H9 (cell line): ENCODE measurements around the gene HMGCLL1. TPM values are rescaled to one million over a fixed set of nuclear protein-coding genes. Genes with fewer than 3 reads are reported as not detected.

Source experiments
- DNase-seq: peaks from one replicate; pipeline ENCODE4 v3.0.0-alpha.2; 2017
- H2AFZ ChIP-seq: one replicate; pipeline ENCODE4 v1.6.1; 2013; ENCODE audit warnings: mild to moderate bottlenecking, low read length, control low read depth, moderate library complexity
- H2AK5ac ChIP-seq: 2 replicates; pipeline ENCODE4 v1.6.1; 2013; ENCODE audit warnings: low read length, control low read depth, mixed read lengths; ENCODE audit not compliant: insufficient read length
- H2BK120ac ChIP-seq: one replicate; pipeline ENCODE4 v1.6.1; 2013; ENCODE audit warnings: low read depth, mild to moderate bottlenecking, low read length, control low read depth, inconsistent platforms; ENCODE audit not compliant: poor library complexity, severe bottlenecking
- H2BK12ac ChIP-seq: 2 replicates; pipeline ENCODE4 v1.6.1; 2013; ENCODE audit warnings: low read length, control low read depth, mixed read lengths, low read depth; ENCODE audit not compliant: insufficient read length
- H2BK15ac ChIP-seq: 2 replicates; pipeline ENCODE4 v1.6.1; 2013; ENCODE audit warnings: low read depth, low read length, control low read depth
- H2BK20ac ChIP-seq: one replicate; pipeline ENCODE4 v1.6.1; 2013; ENCODE audit warnings: low read depth, mild to moderate bottlenecking, low read length, control low read depth, inconsistent platforms; ENCODE audit not compliant: poor library complexity, severe bottlenecking
- H2BK5ac ChIP-seq: 2 replicates; pipeline ENCODE4 v1.6.1; 2013; ENCODE audit warnings: low read length, control low read depth, mixed read lengths; ENCODE audit not compliant: insufficient read length
- H3K14ac ChIP-seq: 2 replicates; pipeline ENCODE4 v1.6.1; 2013; ENCODE audit warnings: low read length, control low read depth; ENCODE audit not compliant: insufficient read depth
- H3K18ac ChIP-seq: 2 replicates; pipeline ENCODE4 v1.6.1; 2013; ENCODE audit warnings: low read depth, mild to moderate bottlenecking, mixed read lengths, low read length, control low read depth; ENCODE audit not compliant: insufficient read length
- H3K23ac ChIP-seq: 2 replicates; pipeline ENCODE4 v1.6.1; 2013; ENCODE audit warnings: low read length, control low read depth, mixed read lengths, low read depth; ENCODE audit not compliant: insufficient read length
- H3K23me2 ChIP-seq: 2 replicates; pipeline ENCODE4 v1.6.1; 2013; ENCODE audit warnings: low read depth, mild to moderate bottlenecking, mixed read lengths, low read length, control low read depth; ENCODE audit not compliant: insufficient read length, poor library complexity, severe bottlenecking
- H3K27ac ChIP-seq: 2 replicates; pipeline ENCODE4 v1.5.1; 2013; ENCODE audit warnings: low read length, control low read depth, mixed read lengths, low read depth; ENCODE audit not compliant: insufficient read length
- H3K27me3 ChIP-seq: 2 replicates; pipeline ENCODE4 v1.6.1; 2013; ENCODE audit warnings: low read length, control low read depth, inconsistent platforms; ENCODE audit not compliant: insufficient read depth
- H3K4ac ChIP-seq: 2 replicates; pipeline ENCODE4 v1.6.1; 2013; ENCODE audit warnings: low read depth, mild to moderate bottlenecking, control low read depth, inconsistent platforms, low read length, moderate library complexity
- H3K4me1 ChIP-seq: 2 replicates; pipeline ENCODE4 v1.6.1; 2013; ENCODE audit warnings: low read length, control low read depth, inconsistent platforms; ENCODE audit not compliant: insufficient read depth
- H3K4me2 ChIP-seq: 2 replicates; pipeline ENCODE4 v1.6.1; 2013; ENCODE audit warnings: low read length, control low read depth, mixed read lengths; ENCODE audit not compliant: insufficient read length, insufficient read depth
- H3K56ac ChIP-seq: 2 replicates; pipeline ENCODE4 v1.6.1; 2013; ENCODE audit warnings: low read depth, mild to moderate bottlenecking, mixed read lengths, low read length, control low read depth; ENCODE audit not compliant: insufficient read length
- H3K79me1 ChIP-seq: 2 replicates; pipeline ENCODE4 v1.6.1; 2013; ENCODE audit warnings: low read depth, mild to moderate bottlenecking, moderate library complexity, low read length, control low read depth, inconsistent platforms; ENCODE audit not compliant: insufficient read depth, poor library complexity, severe bottlenecking
- H3K79me2 ChIP-seq: 2 replicates; pipeline ENCODE4 v1.6.1; 2013; ENCODE audit warnings: low read length, control low read depth, inconsistent platforms; ENCODE audit not compliant: insufficient read depth
- H3K9ac ChIP-seq: 2 replicates; pipeline ENCODE4 v1.6.1; 2013; ENCODE audit warnings: low read length, control low read depth, mixed read lengths; ENCODE audit not compliant: insufficient read length; ENCODE audit errors: extremely low read depth
- H3K9me3 ChIP-seq: one replicate; pipeline ENCODE4 v1.6.1; 2013; ENCODE audit warnings: low read depth, low read length, inconsistent platforms; ENCODE audit not compliant: control insufficient read depth
- H3T11ph ChIP-seq: one replicate; pipeline ENCODE4 v1.6.1; 2013; ENCODE audit warnings: mild to moderate bottlenecking, low read length, control low read depth, inconsistent platforms
- H4K20me1 ChIP-seq: one replicate; pipeline ENCODE4 v1.6.1; 2013; ENCODE audit not compliant: control insufficient read depth, insufficient read length, insufficient read depth
- H4K5ac ChIP-seq: 2 replicates; pipeline ENCODE4 v1.6.1; 2013; ENCODE audit warnings: low read depth, mild to moderate bottlenecking, mixed read lengths, low read length, control low read depth; ENCODE audit not compliant: insufficient read length
- H4K8ac ChIP-seq: replicated peaks from 2 replicates; pipeline ENCODE4 v1.6.1; 2013; ENCODE audit warnings: low read length, control low read depth, mixed read lengths, low read depth; ENCODE audit not compliant: insufficient read length
- H4K91ac ChIP-seq: 2 replicates; pipeline ENCODE4 v1.6.1; 2013; ENCODE audit warnings: low read depth, mild to moderate bottlenecking, moderate library complexity, mixed read lengths, low read length, control low read depth; ENCODE audit not compliant: insufficient read length
- H3K27ac Mint-ChIP-seq, 3 experiments: 2 replicates in 2 of 3; 3 replicates in 1 of 3; pipeline ENCODE4 v1.8.0; 2020 to 2021; ENCODE audit warnings: mixed read lengths in 3 of 3, mild to moderate bottlenecking in 1 of 3, moderate library complexity in 1 of 3
- H3K27me3 Mint-ChIP-seq: 2 replicates; pipeline ENCODE4 v1.8.0; 2021; ENCODE audit warnings: low read depth, mild to moderate bottlenecking, moderate library complexity, mixed read lengths
- H3K36me3 Mint-ChIP-seq, 3 experiments: 2 replicates in 2 of 3; 3 replicates in 1 of 3; pipeline ENCODE4 v1.8.0; 2020 to 2021; ENCODE audit warnings: low read depth in 3 of 3, mixed read lengths in 3 of 3; ENCODE audit not compliant: insufficient read depth in 1 of 3
- H3K4me1 Mint-ChIP-seq, 2 experiments: 2 replicates each; pipeline ENCODE4 v1.8.0; 2020; ENCODE audit warnings: mixed read lengths in 2 of 2
- H3K4me3 Mint-ChIP-seq, 2 experiments: 2 replicates in 1 of 2; 3 replicates in 1 of 2; pipeline ENCODE4 v1.8.0; 2020 to 2021; ENCODE audit warnings: mild to moderate bottlenecking in 2 of 2, mixed read lengths in 2 of 2, moderate library complexity in 1 of 2
- H3K9me3 Mint-ChIP-seq, 2 experiments: 2 replicates in 1 of 2; 3 replicates in 1 of 2; pipeline ENCODE4 v1.8.0; 2020; ENCODE audit warnings: mild to moderate bottlenecking in 2 of 2, mixed read lengths in 2 of 2, moderate library complexity in 1 of 2
- WGBS: extraction: QIAGEN DNeasy Blood & Tissue Kit; methylation state at CpG from one replicate; pipeline ENCODE4 v1.1.7; 2013; ENCODE audit warnings: missing lambda C conversion rate, low lambda C conversion rate, mixed read lengths; ENCODE audit not compliant: insufficient read length; ENCODE audit errors: extremely low coverage; 5-methylcytosine and 5-hydroxymethylcytosine counted together
- total RNA-seq: library from RNA; stranded (reverse); gene quantifications from 2 replicates; pipeline ENCODE4 v1.2.1, GENCODE V29; 2021
- TF ChIP-seq, protein P1 (sequence below): fragments of 200-600 bp; sonication (generic); conservative IDR thresholded peaks from 3 replicates; pipeline ENCODE4 v1.8.0; 2021; ENCODE audit warnings: antibody characterized with exemption, mild to moderate bottlenecking

The HMGCLL1 gene
- total RNA-seq, 1 experiment from 2014 or later: 0.24 TPM

DNA sequence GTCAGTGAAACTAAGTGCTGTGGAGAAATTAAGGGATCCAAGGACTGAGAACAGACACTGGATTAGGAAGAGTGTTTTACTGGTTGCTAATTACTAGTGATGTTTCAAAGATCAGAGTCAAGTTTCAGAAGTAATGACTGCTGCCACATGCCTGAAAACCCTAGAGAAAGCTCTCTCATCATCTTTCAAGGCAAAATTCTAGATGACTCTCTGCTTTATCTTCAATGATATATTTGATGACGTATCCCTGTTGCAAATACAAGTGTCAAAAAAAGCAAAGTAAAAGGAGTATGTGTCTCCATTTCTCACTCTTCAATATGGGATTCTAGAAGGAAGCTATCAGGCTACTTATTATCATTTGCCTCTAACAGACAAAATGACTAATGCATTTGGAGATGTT, 38.0 kb downstream of the HMGCLL1 start:
- Histone ChIP-seq H2BK12ac (no peak overlapping the region), H3K27ac (no peak overlapping the region)
- H3K27ac Mint-ChIP-seq: no peak overlapping the region

More for the DNA sequence above, 38.0 kb downstream of the HMGCLL1 start:
- H2BK20ac ChIP-seq: no peak overlapping the region
- H4K20me1 ChIP-seq: no peaks in the 10 kb centered on the region
- no peak overlapping the region for H2BK15ac ChIP-seq
- no peak overlapping the region for H3T11ph ChIP-seq
- H4K8ac ChIP-seq: no peak overlapping the region
- H3K9ac ChIP-seq: no peak overlapping the region
- no peaks in the 10 kb centered on the region for H3K9me3 ChIP-seq
- H2BK120ac ChIP-seq: no peak overlapping the region
- H3K56ac ChIP-seq: no peak overlapping the region
- TF ChIP-seq, protein P1, sequence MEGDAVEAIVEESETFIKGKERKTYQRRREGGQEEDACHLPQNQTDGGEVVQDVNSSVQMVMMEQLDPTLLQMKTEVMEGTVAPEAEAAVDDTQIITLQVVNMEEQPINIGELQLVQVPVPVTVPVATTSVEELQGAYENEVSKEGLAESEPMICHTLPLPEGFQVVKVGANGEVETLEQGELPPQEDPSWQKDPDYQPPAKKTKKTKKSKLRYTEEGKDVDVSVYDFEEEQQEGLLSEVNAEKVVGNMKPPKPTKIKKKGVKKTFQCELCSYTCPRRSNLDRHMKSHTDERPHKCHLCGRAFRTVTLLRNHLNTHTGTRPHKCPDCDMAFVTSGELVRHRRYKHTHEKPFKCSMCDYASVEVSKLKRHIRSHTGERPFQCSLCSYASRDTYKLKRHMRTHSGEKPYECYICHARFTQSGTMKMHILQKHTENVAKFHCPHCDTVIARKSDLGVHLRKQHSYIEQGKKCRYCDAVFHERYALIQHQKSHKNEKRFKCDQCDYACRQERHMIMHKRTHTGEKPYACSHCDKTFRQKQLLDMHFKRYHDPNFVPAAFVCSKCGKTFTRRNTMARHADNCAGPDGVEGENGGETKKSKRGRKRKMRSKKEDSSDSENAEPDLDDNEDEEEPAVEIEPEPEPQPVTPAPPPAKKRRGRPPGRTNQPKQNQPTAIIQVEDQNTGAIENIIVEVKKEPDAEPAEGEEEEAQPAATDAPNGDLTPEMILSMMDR: no peak
- no peak overlapping the region for H4K5ac ChIP-seq
- H3K79me2 ChIP-seq: no peaks in the 10 kb centered on the region
- H3K23ac ChIP-seq: no peak overlapping the region
- no peak overlapping the region for H3K14ac ChIP-seq
- no peaks in the 10 kb centered on the region for H3K79me1 ChIP-seq
- H2BK5ac ChIP-seq: no peak overlapping the region
- no peaks in the 10 kb centered on the region for H3K27me3 Mint-ChIP-seq
- H3K4me1 ChIP-seq: no peaks in the 10 kb centered on the region
- no peaks in the 10 kb centered on the region for H3K9me3 Mint-ChIP-seq
- no peak overlapping the region for H3K4me2 ChIP-seq
- no peak overlapping the region for H3K4ac ChIP-seq
- no peak for DNase-seq
- no peak overlapping the region for H3K18ac ChIP-seq
- no peaks in the 10 kb centered on the region for H3K4me1 Mint-ChIP-seq
- H3K27me3 ChIP-seq: no peaks in the 10 kb centered on the region
- no peak overlapping the region for H2AFZ ChIP-seq
- no peak overlapping the region for H2AK5ac ChIP-seq
- WGBS: no CpG with 5 or more reads among the region's 1 CpG
- H3K36me3 Mint-ChIP-seq: no peaks in the 10 kb centered on the region
- H3K4me3 Mint-ChIP-seq: no peak overlapping the region
- no peaks in the 10 kb centered on the region for H3K23me2 ChIP-seq
- no peak overlapping the region for H4K91ac ChIP-seq
